ENCODE results near the gene FGF5.
A peak's percentile ranks its signal among the peaks of the same experiment; 100 is the strongest.
"Not testable (repeated sequence)": the region's sequence is repeated elsewhere in the genome, so short reads cannot be mapped to it uniquely, and the experiment has no call there.

Gene FGF5

DNA sequence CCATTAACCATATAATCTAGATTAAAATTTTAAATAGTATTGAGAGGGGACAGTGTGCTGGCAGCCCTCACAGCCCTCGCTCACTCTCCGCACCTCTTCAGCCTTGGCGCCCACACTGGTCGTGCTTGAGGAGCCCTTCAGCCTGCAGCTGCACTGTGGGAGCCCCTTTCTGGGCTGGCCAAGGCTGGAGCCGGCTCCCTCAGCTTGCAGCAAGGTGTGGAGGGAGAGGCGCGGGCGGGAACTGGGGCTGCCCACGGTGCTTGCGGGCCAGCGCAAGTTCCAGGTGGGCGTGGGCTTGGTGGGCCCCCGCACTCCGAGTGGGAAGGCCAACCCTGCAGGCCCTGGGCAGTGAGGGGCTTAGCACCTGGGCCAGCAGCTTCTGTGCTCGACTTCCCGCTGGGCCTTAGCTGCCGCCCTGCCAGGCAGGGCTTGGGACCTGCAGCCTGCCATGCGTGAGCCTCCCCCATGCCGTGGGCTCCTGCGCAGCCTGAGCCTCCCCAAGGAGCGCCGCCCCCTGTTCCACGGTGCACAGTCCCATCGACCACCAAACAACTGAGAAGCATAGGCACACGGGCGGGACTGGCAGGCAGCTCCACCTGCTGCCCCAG lies 36.3 kb downstream of the FGF5 start:
- DNase-seq: no peak

DNA sequence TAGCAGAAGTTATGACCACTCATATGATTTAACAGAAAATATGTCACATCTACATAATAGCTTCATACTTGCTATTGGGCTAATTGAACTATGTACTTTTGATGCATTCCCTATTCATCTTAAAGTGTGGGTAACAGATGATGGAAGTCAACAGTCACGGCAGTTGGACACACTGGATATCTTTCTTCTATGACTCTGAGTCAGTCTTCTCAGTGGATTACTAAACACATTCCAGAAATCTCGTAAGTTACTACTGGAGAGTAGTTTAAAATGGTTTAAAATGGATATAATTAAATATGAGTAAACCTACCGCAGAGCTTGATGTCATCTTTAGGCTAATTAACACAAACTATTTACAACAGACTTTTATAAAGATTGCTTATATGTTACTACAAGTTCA lies 39.0 kb downstream of the FGF5 start:
- no peak for DNase-seq

DNA sequence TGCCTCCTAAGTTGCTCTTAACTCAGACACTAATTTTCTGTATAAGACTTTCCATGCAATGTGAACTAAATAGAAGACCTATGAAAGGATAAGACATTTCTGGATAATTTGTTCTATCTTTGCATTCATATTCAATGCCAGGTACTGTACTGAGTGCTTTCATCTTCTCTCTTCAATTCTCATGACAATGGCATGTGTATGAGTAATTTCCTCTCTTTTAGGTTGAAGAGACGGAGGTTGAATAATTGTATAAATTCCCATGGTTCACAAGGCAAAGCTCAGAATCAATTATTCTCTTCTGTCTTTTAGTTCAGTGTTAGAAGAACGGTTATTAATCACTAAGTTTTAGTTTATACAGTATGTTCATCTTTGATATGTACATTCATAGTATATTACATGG lies 39.8 kb downstream of the FGF5 start:
- DNase-seq: no peak

DNA sequence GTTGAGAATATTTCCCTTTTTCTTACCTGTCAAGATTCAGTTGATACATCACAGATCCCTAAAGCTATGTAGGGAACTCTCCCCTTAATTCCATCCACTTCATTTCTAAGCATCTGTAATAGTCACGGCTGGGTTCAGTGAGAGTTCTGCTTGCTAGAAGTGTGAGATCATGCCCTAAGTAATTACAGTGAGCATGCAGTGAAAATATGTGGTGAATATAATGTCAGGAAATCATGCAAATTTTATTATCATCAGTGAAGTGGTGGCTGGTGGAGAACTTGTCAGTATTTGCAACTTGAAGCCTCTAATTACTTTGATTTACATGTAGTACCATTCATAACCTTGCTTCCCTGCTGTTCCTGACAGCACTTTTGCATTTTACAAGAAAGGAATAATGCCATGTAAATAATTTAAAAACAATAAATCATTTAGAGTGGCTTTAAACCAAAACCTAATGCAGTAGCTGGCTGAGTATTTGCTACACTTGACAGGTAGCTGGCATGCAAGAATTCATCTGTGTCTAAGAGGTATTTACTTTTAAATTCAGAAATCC lies 40.8 kb downstream of the FGF5 start:
- no peak for DNase-seq

DNA sequence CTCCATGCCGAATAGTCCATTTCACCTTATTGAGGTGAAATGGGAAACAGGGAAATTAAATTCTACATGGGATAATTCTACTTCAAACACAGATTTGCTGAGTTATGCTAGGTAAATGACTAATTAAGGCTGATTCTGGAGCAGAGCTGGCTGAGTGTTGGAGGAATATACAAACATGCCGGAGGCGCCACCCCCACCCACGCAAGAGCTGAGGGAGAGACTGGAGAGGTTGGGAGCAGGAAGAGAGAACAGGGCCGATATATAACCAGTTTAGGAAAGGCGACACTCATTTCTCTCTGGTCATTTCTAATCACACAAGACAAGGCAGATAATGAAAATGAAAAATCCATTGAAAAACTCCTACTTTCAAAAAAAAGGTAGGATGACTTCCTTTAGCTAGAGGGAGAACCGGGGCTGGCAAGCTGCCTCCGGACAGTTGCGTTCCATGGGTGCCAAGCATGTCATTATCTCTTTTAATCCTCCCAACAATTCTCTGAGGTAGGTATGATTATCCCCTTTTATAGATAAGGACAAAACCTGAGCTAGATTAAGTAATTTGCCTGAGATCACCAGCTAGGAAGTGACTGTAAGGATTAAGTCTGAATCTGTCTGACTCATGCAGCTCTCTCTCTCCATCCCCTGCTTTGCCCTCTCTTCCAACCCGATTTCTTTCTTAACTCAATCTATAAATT lies 41.5 kb downstream of the FGF5 start:
- DNase-seq: no peak

DNA sequence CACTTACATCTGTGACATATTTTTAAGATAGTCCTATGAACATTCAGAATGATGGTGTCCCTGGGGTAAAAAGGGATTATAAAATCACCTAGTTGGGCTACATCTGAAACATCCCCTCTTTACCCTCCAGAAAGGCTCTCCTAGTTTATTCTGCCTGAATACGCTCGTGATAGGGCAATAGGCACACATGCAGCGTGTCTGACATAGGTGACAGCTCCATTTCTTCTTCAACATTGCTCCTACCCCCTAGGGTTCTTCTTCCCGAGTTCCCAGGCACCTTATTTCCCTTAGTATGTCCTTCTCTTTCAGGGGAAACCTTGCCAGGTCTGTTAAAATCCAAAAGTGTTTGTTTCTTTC lies 42.0 kb downstream of the FGF5 start:
- DNase-seq: no peak

DNA sequence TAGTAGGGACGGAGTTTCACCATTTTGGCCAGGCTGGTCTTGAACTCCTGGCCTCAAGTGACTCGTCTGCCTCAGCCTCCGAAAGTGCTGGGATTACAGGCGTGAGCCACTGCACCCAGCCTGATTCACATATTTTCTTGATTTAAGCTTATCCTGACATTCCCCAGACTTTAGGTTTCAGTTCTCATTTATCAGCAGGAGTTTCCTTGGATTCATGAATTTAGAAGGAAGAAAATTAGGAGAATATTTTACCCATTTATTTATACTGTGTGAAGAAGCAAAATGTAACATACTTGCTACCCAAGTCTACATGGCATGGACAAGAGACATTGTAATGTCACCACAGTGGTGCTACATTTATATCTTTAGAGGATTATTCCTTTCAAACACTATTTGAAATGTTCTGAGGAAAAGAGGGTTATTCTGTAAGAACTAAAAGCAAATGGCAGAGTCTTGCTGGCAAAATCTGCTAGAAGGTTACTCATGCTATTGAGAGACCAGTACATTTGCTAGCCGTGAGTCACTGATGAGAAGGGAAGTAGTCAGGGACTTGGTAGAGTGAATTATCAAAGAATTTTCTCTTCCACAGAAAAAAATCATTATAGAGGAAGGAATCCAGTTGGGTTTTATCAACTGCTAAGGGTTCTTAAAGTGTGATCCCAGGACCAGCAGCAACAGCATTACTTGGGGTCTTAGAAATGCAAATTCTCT lies 43.0 kb downstream of the FGF5 start:
- DNase-seq: no peak

DNA sequence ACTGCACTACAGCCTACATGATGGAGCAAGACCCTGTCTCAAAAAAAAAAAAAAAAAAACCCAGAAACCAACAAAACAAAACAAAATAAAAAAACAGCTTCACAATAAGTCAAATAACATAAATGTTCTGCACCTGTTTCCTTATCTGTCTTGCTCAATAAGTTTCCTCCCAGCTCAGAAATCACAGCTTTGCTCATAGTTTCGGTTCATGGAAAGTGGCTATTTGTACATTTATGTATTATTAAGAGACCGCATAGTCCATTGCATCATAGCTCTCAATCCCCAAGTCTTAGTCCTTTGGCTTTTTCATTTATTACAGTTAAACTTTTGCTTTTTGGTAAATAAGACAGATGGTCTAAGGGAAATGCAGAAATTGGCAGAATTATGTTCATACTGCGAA lies 44.7 kb downstream of the FGF5 start:
- DNase-seq: no peak

DNA sequence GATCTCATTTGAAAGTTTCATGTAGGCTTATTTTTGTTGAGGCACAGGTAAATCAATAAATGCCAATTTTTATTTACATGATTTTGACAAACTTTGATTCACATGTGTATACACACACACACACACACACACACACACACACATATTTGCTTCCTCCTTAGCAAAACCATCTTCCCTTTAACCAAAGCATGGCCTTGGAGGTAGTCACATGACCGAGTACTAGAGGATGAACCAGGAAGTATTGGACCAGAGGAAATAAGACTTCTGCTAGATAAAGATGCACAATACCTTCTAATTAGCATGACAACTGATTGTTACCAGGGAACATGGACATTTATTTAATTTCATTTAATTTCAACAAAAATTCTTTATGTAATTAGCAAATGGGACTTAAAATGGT lies 45.7 kb downstream of the FGF5 start:
- no peak for DNase-seq

DNA sequence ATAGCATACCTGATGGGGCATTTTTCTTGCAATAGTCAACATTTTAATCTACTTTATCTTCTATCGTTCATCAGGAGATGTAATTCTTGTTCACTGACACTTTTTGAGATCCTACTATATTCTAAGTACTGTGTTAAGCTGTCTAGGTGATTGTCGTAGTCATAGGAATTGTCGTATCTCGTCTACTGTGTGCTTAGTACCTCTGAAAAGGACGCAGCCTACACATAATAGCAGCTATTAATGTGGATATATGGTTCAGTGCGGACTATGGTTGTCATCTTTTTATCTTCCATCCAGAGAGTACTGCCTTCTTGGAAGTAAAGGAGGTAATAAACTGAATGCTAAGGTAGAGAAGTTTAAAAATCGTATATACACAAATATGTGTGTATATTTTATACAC lies 47.2 kb downstream of the FGF5 start:
- DNase-seq: no peak

DNA sequence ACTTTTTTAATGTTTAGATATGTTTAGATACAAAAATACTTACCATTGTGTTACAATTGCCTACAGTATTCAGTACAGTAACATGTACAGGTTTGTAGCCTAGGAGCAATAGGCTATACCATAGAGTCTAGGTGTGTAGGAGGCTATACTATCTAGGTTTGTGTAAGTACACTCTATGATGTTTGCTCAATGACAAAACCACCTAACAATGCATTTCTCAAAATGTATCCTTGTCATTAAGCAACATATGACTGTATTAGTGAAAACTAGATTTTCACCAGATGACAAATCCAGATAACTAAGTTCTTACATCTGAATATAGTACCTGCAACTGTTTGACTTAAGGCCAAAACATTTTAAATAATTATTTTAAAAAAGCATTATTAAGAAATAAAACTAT lies 49.4 kb downstream of the FGF5 start:
- DNase-seq: not testable (repeated sequence)

DNA sequence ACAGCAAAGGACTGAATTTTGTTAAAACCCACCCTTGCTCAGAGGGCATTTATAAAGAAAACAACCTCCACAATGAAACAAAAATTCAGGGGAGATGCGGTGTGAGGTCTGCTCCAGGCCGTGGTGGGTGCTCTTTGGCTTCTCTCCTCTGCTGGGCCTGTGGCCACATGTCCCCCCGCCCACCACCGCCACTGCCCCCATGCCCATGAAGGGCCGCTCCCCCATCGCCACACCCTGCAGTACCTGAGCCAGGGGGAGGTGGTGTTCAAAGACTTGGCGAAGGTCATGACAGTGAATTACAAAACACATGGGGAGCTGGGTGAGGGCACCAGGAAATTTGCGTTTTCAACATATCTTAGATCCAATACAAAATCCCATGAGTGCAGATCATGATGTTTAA lies 54.9 kb downstream of the FGF5 start:
- no peak for DNase-seq

DNA sequence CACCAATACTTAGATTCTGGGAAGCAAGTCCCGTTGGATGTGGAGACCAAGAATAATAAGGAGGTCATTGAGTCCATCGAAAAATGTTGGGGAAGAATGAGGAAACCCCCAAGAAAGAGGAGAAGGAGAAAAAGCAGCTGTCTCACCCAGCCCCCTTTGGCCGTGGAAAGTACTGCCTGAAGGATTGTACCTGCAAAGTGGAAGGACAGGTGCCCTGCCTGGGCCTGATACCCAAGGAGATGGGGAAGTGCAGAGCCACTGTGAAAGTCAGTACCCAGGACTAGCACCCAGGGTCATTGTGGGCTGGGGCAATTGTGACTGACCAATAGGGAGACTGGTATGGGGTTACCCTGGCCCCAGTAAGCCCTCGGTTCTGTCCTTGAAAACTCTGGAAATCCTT lies 55.3 kb downstream of the FGF5 start:
- DNase-seq: no peak

DNA sequence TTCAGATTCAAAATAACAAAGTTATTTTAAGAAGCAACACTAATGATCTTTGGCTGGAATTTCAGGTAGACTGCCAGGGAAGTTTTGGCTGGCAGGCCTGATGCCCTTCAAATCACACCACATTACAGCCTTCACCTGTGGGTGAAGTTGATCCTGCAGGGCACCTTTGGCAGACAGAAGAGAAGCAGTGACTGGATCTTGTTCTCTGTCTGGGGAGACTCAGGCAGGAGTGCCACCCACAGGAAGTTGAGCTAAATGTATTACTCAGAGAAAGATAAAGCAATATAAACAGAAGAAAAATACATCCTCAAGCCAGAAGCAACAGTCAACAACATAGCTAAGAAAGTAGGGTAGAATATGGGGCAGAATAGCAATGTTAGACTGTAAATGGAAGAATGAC lies 56.3 kb downstream of the FGF5 start:
- DNase-seq: no peak

DNA sequence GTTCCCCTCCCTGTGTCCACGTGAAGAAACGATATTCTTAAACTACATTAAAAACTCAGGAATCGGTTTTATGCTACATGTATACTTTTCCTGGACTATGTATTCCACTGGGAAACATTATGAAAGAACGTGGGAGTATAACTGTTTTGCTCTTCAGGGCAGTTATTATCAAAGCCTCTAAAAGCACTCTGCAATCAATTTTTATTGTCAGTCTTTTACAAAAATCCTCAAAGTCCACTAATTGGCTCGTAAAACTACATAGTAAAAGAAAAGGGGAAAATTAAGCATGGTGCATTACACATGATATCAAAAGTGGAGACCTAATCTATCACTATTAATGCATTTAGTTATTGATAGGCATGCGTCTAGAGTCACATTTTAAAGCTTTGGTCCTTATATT lies 57.7 kb downstream of the FGF5 start:
- no peak for DNase-seq

DNA sequence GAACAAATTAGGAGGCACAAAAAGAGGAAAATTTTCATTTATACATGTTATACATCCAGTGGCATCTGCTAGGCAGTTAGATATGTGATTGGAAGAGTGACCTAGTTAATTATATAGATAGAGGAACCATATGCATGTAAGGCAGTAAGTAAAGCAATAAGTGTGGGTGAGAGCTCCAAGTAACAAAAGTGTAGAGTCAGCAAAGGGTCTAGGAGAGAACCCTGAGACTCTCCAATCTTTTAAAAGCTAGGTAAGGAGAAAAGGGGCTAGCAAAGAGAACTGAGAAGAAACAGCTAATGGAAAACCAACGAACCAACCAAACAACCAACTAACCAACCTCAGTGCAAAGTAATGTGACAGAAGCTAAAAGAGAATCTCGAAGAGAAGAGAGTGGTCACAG lies 65.2 kb downstream of the FGF5 start:
- DNase-seq: no peak

DNA sequence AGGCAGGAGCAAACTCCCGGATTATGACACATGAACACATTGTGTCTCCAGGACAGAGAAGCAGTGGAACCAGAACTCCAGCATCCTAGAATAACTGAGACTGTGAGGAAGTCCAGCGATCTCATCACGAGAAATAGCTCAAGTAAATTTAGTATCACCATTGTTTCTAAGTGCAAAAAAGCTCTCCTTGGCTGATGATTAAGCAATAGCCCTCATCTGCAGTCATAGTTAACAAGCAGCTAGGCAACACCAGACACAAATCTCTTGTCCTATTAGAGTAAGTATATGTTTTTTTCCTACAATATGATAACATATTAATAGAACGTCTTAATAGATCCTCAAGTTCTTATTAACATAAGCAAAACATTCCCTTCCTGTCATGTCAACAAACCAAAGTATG lies 66.7 kb downstream of the FGF5 start:
- DNase-seq: no peak

DNA sequence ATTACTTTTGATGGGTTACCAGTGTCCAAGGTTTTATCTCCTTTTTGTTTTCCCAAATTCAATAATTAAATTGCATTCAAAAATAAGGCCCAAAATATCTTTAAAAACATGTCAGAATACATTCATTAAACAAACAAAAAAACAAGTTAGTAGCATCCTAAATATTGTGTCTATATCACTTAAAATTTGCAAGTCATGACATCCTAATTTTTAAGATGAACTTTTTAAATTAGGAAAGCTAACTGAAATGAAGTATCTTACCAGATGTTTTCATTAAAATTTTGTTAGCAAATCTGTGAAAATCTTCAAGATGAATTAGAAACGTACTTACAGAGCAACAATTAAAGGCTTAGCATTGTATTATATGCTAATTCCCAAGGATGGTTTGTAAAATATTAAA lies 68.1 kb downstream of the FGF5 start:
- DNase-seq: no peak

DNA sequence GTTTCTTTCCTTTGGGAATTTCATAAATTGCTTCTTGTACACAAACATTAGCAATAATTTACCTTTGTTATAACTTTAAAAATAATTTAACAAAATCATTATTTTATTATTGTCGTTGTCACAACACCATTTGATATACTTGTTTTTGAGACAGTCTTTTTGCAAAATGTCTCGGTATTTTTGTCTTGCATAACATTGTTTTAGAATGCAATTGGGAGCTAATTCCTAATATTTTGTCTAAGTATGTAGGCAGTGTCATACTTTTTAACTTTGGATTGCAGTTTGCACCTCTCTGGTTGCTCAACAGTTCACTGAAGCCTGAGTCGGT lies 68.7 kb downstream of the FGF5 start:
- DNase-seq: no peak

DNA sequence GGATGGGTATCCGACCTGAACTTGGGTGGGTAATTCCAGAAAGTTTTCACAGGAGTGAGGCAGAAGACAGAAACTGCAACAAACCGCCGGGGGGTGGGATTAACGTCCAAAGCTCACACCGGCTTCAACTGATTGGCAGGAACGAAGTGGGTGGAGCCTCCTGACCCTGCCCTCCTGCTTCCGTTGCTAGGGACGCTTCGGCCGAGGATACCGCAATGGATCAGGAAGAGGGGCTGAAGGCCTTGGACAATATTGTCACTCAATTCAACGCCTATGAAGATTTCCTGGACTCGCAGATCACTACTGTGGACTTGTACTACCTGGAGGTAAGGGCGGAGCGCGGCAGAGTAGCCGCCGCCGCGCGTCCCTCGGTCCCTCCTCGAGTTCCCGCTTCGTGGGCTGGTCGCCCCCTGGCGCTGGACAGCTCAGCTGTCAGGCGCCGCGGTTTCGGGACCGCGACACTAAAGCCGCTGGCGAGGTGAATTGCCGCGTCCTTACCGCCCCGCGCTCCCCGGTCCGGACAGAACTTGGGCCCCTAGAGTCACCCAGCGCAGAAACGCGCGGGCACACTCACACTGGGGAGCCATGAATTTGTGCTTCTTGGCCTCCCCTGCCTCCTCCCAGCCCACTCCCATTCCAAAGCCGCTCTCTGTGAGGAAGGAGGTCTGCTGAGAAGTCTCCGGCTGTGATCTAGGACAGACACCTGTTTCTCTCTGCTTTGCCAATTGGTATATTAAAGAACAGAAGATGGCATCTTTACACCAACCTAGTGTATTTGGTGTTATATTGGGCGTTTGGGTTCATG lies 69.3 kb downstream of the FGF5 start, which contains the start of gene CFAP299:
Gene CFAP299, plus strand, starts transcription at position 177 of the 805 bp plus-strand sequence.
- peak; percentile 29 for DNase-seq

DNA sequence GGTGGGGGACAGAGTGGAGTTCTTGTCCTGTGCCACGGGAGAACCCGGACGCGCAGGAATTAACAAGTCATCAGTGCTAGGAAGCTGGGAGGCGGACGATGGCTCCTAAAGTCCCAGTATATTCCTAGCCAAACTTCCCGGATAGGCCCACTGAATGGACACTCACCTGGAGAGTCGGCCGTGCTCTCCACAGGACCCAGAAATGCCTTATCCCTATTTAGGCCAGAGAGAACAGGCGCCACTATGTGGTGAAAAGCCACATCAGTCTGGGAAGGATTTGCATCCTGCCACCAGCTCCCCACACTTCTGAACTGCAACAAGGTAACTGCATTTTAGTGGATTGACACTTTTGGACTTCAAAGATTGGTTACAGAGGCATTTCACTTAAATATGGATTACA lies 70.1 kb downstream of the FGF5 start:
- no peak for DNase-seq

DNA sequence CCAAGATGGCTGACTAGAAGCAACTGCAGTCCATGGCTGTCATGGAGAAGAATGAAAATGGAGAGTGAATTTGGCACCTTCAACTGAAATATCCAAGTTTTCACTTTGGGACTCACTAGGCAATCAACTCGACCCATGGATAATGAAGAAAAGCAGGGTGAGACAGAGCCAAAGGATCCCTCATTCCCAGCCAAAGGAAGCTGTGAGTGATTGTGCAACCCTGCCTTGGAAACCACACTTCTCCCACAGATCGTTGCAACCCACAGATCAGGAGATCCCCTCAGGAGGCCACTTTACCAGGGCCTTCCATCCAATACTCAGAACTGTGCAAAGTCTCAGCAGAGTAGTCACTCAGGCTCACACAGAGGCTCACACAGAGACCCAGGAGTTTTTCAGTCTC lies 73.6 kb downstream of the FGF5 start:
- no peak for DNase-seq

Measured in activated naive CD4-positive, alpha-beta T cell treated with Interleukin-2 at 50 U/mL for 16 hours (primary cell).